ENCODE results near the gene CRY2.

The CRY2 gene

GRCh38 chr11:45927684-45928413 is 80.6 kb downstream of the CRY2 start:
- no peak overlapping the region for H2BK120ac ChIP-seq (ENCODE audit: insufficient read depth, low read length, poor library complexity)
- H2BK5ac ChIP-seq (ENCODE audit: low read depth, low read length, poor library complexity) = no peak overlapping the region
- no peak overlapping the region for H3K23ac ChIP-seq (ENCODE audit: low read length)
- H3K79me2 ChIP-seq (ENCODE audit: control insufficient read depth, insufficient read depth, low read length, poor library complexity) = no peaks in the 10 kb centered on the region
- H2AK5ac ChIP-seq (ENCODE audit: low read length) = no peak overlapping the region
- H4K91ac ChIP-seq (ENCODE audit: low read depth, low read length) = no peak overlapping the region
- H2BK12ac ChIP-seq (ENCODE audit: low read length) = no peak overlapping the region
- DNase-seq = peak in 1 of 2 donors; percentile 36
- H3K14ac ChIP-seq (ENCODE audit: low read length) = no peak overlapping the region
- H3K9ac ChIP-seq (ENCODE audit: low read length) = no peak overlapping the region
- H3K27me3 ChIP-seq (ENCODE audit: insufficient read depth, low read length) = peaks cover 7% of the 10 kb centered on the region
- peaks cover 5 to 7% of the 10 kb centered on the region in 2 experiments for H3K36me3 ChIP-seq (ENCODE audit: control insufficient read depth in 1 of 2, insufficient read depth in 2 of 2, low read length in 2 of 2)
- no peak overlapping the region for H3K4ac ChIP-seq (ENCODE audit: low read depth, low read length)
- H4K8ac ChIP-seq (ENCODE audit: low read depth, low read length) = no peak overlapping the region
- H3K27ac ChIP-seq (ENCODE audit: low read depth, low read length) = no peak overlapping the region
- no peak overlapping the region for H2AFZ ChIP-seq (ENCODE audit: insufficient read depth, low read length, poor library complexity)
- H4K12ac ChIP-seq (ENCODE audit: low read depth, low read length) = no peak overlapping the region
- no peak overlapping the region for H3K4me2 ChIP-seq (ENCODE audit: low read length)
- H3K4me3 ChIP-seq (ENCODE audit: low read depth, low read length) = no peak overlapping the region
- H3K18ac ChIP-seq (ENCODE audit: low read length) = no peak overlapping the region
- peaks cover 12 to 17% of the 10 kb centered on the region in 2 experiments for H3K4me1 ChIP-seq (ENCODE audit: control insufficient read depth in 1 of 2, insufficient read depth in 2 of 2, low read length in 2 of 2)
- H3K79me1 ChIP-seq (ENCODE audit: low read length) = peaks cover 2% of the 10 kb centered on the region
- no CpG with 5 or more reads among the region's 27 CpGs for WGBS (ENCODE audit: extremely low coverage, insufficient coverage, insufficient read length)
- peaks cover 4% of the 10 kb centered on the region for H3K9me3 ChIP-seq (ENCODE audit: insufficient read depth, low read depth, low read length)

DNA sequence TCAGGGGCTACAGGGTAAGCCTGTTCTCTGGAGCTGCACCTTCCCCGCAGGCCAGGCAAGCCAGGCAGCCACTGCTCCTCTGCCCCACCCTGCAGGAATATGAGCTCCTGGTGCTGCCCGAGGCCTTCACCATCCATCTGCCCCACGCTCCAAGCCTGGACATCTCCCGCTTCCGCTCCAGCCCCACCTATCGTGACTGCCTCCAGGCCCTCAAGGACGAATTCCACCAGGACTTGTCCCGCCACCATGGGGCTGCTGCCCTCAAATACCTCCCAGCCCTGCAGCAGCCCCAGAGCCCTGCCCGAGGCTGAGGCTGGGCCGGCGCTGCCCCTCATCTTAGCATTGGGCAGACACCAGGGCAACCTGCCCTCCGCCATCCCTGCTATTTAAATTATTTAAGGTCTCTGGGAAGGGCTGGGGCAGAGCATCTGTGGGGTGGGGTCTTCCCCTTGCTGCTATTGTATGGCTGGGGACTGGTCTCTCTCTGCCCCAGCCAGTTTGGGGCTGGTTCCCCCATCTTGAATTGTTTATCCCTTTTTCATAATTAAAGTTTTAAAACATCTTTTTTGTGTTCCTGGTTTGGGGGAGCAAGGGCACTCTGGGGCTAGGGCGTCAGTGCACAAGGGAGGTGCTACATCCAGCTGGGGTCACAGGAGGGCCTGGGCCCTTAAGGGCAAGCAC is 81.4 kb downstream of the CRY2 start:
- no peak overlapping the region for H4K8ac ChIP-seq (ENCODE audit: low read depth, low read length)
- no peaks in the 10 kb centered on the region for H3K9me3 ChIP-seq (ENCODE audit: insufficient read depth, low read depth, low read length)
- H3K4me2 ChIP-seq (ENCODE audit: low read length) = no peak overlapping the region
- no peak overlapping the region for H3K14ac ChIP-seq (ENCODE audit: low read length)
- no peak overlapping the region for H3K4ac ChIP-seq (ENCODE audit: low read depth, low read length)
- peaks cover 9 to 15% of the 10 kb centered on the region in 2 experiments for H3K4me1 ChIP-seq (ENCODE audit: control insufficient read depth in 1 of 2, insufficient read depth in 2 of 2, low read length in 2 of 2)
- no peaks in the 10 kb centered on the region for H3K27me3 ChIP-seq (ENCODE audit: insufficient read depth, low read length)
- no peak overlapping the region for H3K18ac ChIP-seq (ENCODE audit: low read length)
- H3K36me3 ChIP-seq (ENCODE audit: control insufficient read depth in 1 of 2, insufficient read depth in 2 of 2, low read length in 2 of 2) = peaks cover 11 to 14% of the 10 kb centered on the region in 2 experiments
- peak; percentile 95 to 96 for DNase-seq
- H3K79me2 ChIP-seq (ENCODE audit: control insufficient read depth, insufficient read depth, low read length, poor library complexity) = no peaks in the 10 kb centered on the region
- H3K79me1 ChIP-seq (ENCODE audit: low read length) = peaks cover 2% of the 10 kb centered on the region
- no peak overlapping the region for H3K23ac ChIP-seq (ENCODE audit: low read length)
- no peak overlapping the region for H3K4me3 ChIP-seq (ENCODE audit: low read depth, low read length)
- no peak overlapping the region for H2AK5ac ChIP-seq (ENCODE audit: low read length)
- no peak overlapping the region for H2BK12ac ChIP-seq (ENCODE audit: low read length)
- no peak overlapping the region for H3K9ac ChIP-seq (ENCODE audit: low read length)
- H2BK120ac ChIP-seq (ENCODE audit: insufficient read depth, low read length, poor library complexity) = no peak overlapping the region
- WGBS (ENCODE audit: extremely low coverage, insufficient coverage, insufficient read length) = no CpG with 5 or more reads among the region's 13 CpGs
- H2AFZ ChIP-seq (ENCODE audit: insufficient read depth, low read length, poor library complexity) = no peak overlapping the region
- H3K27ac ChIP-seq (ENCODE audit: low read depth, low read length) = no peak overlapping the region
- H4K91ac ChIP-seq (ENCODE audit: low read depth, low read length) = no peak overlapping the region
- no peak overlapping the region for H4K12ac ChIP-seq (ENCODE audit: low read depth, low read length)
- H2BK5ac ChIP-seq (ENCODE audit: low read depth, low read length, poor library complexity) = no peak overlapping the region

DNA sequence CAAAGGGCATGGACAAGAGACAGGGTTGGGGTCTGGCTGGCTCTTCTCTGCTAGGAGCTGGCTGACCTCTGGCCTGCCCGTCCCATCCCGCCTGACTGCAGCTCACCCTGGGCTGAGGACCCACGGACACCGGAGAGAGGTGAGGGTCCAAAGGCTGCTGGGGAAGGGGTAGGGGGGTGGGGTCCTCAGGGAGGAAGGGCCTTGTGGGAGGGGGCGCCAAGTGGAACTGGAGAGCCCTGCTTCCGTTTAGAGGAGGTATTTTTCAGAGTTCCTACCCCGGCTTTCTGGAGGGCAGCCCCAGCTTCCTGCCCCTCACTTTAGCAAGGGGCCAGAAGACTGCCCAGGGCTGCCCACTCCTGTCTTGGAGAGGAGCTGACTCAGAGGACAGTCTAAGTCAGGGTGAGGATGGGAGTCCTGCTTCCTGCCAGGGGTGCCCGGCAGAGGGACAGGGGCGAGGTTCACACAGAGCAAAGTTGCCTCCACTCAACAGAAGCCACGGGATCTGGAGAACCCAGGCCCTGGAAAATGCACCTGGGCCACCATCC is 82.3 kb downstream of the CRY2 start:
- no CpG with 5 or more reads among the region's 10 CpGs for WGBS (ENCODE audit: extremely low coverage, insufficient coverage, insufficient read length)
- Histone ChIP-seq H3K14ac (ENCODE audit: low read length) (no peak overlapping the region), H2BK12ac (ENCODE audit: low read length) (no peak overlapping the region), H4K8ac (ENCODE audit: low read depth, low read length) (no peak overlapping the region), H3K79me1 (ENCODE audit: low read length) (peaks cover 5% of the 10 kb centered on the region), H4K12ac (ENCODE audit: low read depth, low read length) (no peak overlapping the region), H3K79me2 (ENCODE audit: control insufficient read depth, insufficient read depth, low read length, poor library complexity) (no peaks in the 10 kb centered on the region), H3K27ac (ENCODE audit: low read depth, low read length) (no peak overlapping the region), H2BK120ac (ENCODE audit: insufficient read depth, low read length, poor library complexity) (no peak overlapping the region), H3K23ac (ENCODE audit: low read length) (no peak overlapping the region), H3K27me3 (ENCODE audit: insufficient read depth, low read length) (no peaks in the 10 kb centered on the region), H3K18ac (ENCODE audit: low read length) (no peak overlapping the region), H4K91ac (ENCODE audit: low read depth, low read length) (no peak overlapping the region), H3K4me3 (ENCODE audit: low read depth, low read length) (no peak overlapping the region), H3K36me3 (ENCODE audit: control insufficient read depth in 1 of 2, insufficient read depth in 2 of 2, low read length in 2 of 2) (peaks cover 14% of the 10 kb centered on the region in 2 experiments), H2AK5ac (ENCODE audit: low read length) (no peak overlapping the region), H3K4ac (ENCODE audit: low read depth, low read length) (no peak overlapping the region), H2AFZ (ENCODE audit: insufficient read depth, low read length, poor library complexity) (no peak overlapping the region), H3K4me2 (ENCODE audit: low read length) (no peak overlapping the region), H3K9me3 (ENCODE audit: insufficient read depth, low read depth, low read length) (no peaks in the 10 kb centered on the region), H2BK5ac (ENCODE audit: low read depth, low read length, poor library complexity) (no peak overlapping the region), H3K4me1 (ENCODE audit: control insufficient read depth in 1 of 2, insufficient read depth in 2 of 2, low read length in 2 of 2) (peaks cover 12 to 21% of the 10 kb centered on the region in 2 experiments), H3K9ac (ENCODE audit: low read length) (no peak overlapping the region)
- no peak for DNase-seq

DNA sequence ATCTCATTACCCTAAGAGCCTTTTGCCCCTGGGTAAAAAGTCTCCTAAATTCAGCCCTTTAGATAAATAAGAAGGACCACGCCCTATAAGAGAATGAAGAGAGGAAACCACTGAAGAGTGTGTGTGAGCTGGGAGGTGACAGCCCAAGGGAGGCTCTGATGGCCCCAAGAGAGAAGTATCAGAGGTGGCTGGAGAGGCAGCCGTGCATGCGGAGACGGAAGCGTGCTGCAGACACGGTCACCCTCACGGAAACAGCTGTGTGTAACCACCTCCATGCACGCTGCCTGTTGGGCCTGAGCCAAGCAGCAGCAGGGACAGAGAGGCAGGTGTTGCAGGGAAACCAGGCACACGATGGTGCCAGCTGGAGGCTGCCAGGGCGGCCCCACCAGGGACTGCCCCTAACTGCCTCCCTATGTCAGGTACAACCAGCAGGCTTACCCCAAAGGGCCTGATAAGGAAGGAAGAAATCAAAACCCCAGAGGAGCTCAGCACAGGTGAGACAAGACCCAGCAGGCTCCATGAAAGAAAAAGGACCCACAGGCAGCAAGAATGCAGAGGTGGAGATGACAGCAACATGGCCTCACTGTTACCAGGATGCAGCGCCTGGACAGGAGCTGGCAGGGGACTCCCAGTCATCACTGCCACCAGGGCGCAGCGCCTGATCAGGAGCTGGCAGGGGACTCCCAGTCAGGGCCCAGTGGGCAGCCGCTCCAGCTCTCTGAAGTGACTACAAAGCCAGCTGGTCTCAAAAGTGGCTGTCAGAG is 82.9 kb downstream of the CRY2 start:
- DNase-seq = peak in 1 of 2 donors; percentile 17
- no peak overlapping the region for H3K27ac ChIP-seq (ENCODE audit: low read depth, low read length)
- no peak overlapping the region for H3K4me3 ChIP-seq (ENCODE audit: low read depth, low read length)
- peaks cover 5% of the 10 kb centered on the region for H3K79me1 ChIP-seq (ENCODE audit: low read length)
- H3K9ac ChIP-seq (ENCODE audit: low read length) = no peak overlapping the region
- peaks cover 17 to 20% of the 10 kb centered on the region in 2 experiments for H3K36me3 ChIP-seq (ENCODE audit: control insufficient read depth in 1 of 2, insufficient read depth in 2 of 2, low read length in 2 of 2)
- H3K18ac ChIP-seq (ENCODE audit: low read length) = no peak overlapping the region
- no peak overlapping the region for H3K4me2 ChIP-seq (ENCODE audit: low read length)
- H2BK12ac ChIP-seq (ENCODE audit: low read length) = no peak overlapping the region
- H3K4me1 ChIP-seq (ENCODE audit: control insufficient read depth in 1 of 2, insufficient read depth in 2 of 2, low read length in 2 of 2) = peaks cover 18 to 27% of the 10 kb centered on the region in 2 experiments
- H2BK120ac ChIP-seq (ENCODE audit: insufficient read depth, low read length, poor library complexity) = no peak overlapping the region
- no peaks in the 10 kb centered on the region for H3K79me2 ChIP-seq (ENCODE audit: control insufficient read depth, insufficient read depth, low read length, poor library complexity)
- no peak overlapping the region for H4K91ac ChIP-seq (ENCODE audit: low read depth, low read length)
- H2BK5ac ChIP-seq (ENCODE audit: low read depth, low read length, poor library complexity) = no peak overlapping the region
- H3K4ac ChIP-seq (ENCODE audit: low read depth, low read length) = no peak overlapping the region
- H3K14ac ChIP-seq (ENCODE audit: low read length) = no peak overlapping the region
- no peak overlapping the region for H2AK5ac ChIP-seq (ENCODE audit: low read length)
- no CpG with 5 or more reads among the region's 14 CpGs for WGBS (ENCODE audit: extremely low coverage, insufficient coverage, insufficient read length)
- no peaks in the 10 kb centered on the region for H3K27me3 ChIP-seq (ENCODE audit: insufficient read depth, low read length)
- no peak overlapping the region for H4K12ac ChIP-seq (ENCODE audit: low read depth, low read length)
- H2AFZ ChIP-seq (ENCODE audit: insufficient read depth, low read length, poor library complexity) = no peak overlapping the region
- no peak overlapping the region for H4K8ac ChIP-seq (ENCODE audit: low read depth, low read length)
- no peak overlapping the region for H3K23ac ChIP-seq (ENCODE audit: low read length)
- H3K9me3 ChIP-seq (ENCODE audit: insufficient read depth, low read depth, low read length) = no peaks in the 10 kb centered on the region
